Measurements from ENCODE around the gene POLR2H.

GRCh38 chr3:184333700-184334099 is 27.8 kb upstream of the POLR2H start:
- TF ChIP-seq RAD21 (IDR thresholded peaks at IDR 0.05; ENCODE audit: low read depth) (no peak), ZBTB7A (IDR thresholded peaks at IDR 0.05; ENCODE audit: low read depth) (no peak), TCF12 (IDR thresholded peaks at IDR 0.05; ENCODE audit: low read depth) (no peak), CEBPB (IDR thresholded peaks at IDR 0.05) (no peak), NFIC (IDR thresholded peaks at IDR 0.05) (no peak), YY1 (IDR thresholded peaks at IDR 0.05; ENCODE audit: low read depth) (no peak), EGR1 (IDR thresholded peaks at IDR 0.05) (no peak), EP300 (IDR thresholded peaks at IDR 0.05; ENCODE audit: borderline replicate concordance) (no peak), TEAD4 (IDR thresholded peaks at IDR 0.05) (no peak), CREB1 (IDR thresholded peaks at IDR 0.05; ENCODE audit: low read depth) (no peak), TAF1 (IDR thresholded peaks at IDR 0.05; ENCODE audit: low read depth) (no peak)
- TF ChIP-seq, protein P1, sequence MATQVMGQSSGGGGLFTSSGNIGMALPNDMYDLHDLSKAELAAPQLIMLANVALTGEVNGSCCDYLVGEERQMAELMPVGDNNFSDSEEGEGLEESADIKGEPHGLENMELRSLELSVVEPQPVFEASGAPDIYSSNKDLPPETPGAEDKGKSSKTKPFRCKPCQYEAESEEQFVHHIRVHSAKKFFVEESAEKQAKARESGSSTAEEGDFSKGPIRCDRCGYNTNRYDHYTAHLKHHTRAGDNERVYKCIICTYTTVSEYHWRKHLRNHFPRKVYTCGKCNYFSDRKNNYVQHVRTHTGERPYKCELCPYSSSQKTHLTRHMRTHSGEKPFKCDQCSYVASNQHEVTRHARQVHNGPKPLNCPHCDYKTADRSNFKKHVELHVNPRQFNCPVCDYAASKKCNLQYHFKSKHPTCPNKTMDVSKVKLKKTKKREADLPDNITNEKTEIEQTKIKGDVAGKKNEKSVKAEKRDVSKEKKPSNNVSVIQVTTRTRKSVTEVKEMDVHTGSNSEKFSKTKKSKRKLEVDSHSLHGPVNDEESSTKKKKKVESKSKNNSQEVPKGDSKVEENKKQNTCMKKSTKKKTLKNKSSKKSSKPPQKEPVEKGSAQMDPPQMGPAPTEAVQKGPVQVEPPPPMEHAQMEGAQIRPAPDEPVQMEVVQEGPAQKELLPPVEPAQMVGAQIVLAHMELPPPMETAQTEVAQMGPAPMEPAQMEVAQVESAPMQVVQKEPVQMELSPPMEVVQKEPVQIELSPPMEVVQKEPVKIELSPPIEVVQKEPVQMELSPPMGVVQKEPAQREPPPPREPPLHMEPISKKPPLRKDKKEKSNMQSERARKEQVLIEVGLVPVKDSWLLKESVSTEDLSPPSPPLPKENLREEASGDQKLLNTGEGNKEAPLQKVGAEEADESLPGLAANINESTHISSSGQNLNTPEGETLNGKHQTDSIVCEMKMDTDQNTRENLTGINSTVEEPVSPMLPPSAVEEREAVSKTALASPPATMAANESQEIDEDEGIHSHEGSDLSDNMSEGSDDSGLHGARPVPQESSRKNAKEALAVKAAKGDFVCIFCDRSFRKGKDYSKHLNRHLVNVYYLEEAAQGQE (IDR thresholded peaks at IDR 0.05; ENCODE audit: low read depth), result no peak
- TF ChIP-seq, protein P2, sequence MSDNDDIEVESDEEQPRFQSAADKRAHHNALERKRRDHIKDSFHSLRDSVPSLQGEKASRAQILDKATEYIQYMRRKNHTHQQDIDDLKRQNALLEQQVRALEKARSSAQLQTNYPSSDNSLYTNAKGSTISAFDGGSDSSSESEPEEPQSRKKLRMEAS (IDR thresholded peaks at IDR 0.05), result no peak
- TF ChIP-seq, protein P3, sequence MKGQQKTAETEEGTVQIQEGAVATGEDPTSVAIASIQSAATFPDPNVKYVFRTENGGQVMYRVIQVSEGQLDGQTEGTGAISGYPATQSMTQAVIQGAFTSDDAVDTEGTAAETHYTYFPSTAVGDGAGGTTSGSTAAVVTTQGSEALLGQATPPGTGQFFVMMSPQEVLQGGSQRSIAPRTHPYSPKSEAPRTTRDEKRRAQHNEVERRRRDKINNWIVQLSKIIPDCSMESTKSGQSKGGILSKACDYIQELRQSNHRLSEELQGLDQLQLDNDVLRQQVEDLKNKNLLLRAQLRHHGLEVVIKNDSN (IDR thresholded peaks at IDR 0.05), result no peak
